H9 (cell line): ENCODE measurements around the gene RASSF3. TPM values are rescaled to one million over a fixed set of nuclear protein-coding genes. Genes with fewer than 3 reads are reported as not detected.

Experiments
- DNase-seq: peaks from one replicate; pipeline ENCODE4 v3.0.0-alpha.2; 2017
- H2AFZ ChIP-seq: one replicate; pipeline ENCODE4 v1.6.1; 2013; ENCODE audit warnings: mild to moderate bottlenecking, low read length, control low read depth, moderate library complexity
- H2AK5ac ChIP-seq: 2 replicates; pipeline ENCODE4 v1.6.1; 2013; ENCODE audit warnings: low read length, control low read depth, mixed read lengths; ENCODE audit not compliant: insufficient read length
- H2BK120ac ChIP-seq: one replicate; pipeline ENCODE4 v1.6.1; 2013; ENCODE audit warnings: low read depth, mild to moderate bottlenecking, low read length, control low read depth, inconsistent platforms; ENCODE audit not compliant: poor library complexity, severe bottlenecking
- H2BK12ac ChIP-seq: 2 replicates; pipeline ENCODE4 v1.6.1; 2013; ENCODE audit warnings: low read length, control low read depth, mixed read lengths, low read depth; ENCODE audit not compliant: insufficient read length
- H2BK15ac ChIP-seq: 2 replicates; pipeline ENCODE4 v1.6.1; 2013; ENCODE audit warnings: low read depth, low read length, control low read depth
- H2BK20ac ChIP-seq: one replicate; pipeline ENCODE4 v1.6.1; 2013; ENCODE audit warnings: low read depth, mild to moderate bottlenecking, low read length, control low read depth, inconsistent platforms; ENCODE audit not compliant: poor library complexity, severe bottlenecking
- H2BK5ac ChIP-seq: 2 replicates; pipeline ENCODE4 v1.6.1; 2013; ENCODE audit warnings: low read length, control low read depth, mixed read lengths; ENCODE audit not compliant: insufficient read length
- H3K14ac ChIP-seq: 2 replicates; pipeline ENCODE4 v1.6.1; 2013; ENCODE audit warnings: low read length, control low read depth; ENCODE audit not compliant: insufficient read depth
- H3K18ac ChIP-seq: 2 replicates; pipeline ENCODE4 v1.6.1; 2013; ENCODE audit warnings: low read depth, mild to moderate bottlenecking, mixed read lengths, low read length, control low read depth; ENCODE audit not compliant: insufficient read length
- H3K23ac ChIP-seq: 2 replicates; pipeline ENCODE4 v1.6.1; 2013; ENCODE audit warnings: low read length, control low read depth, mixed read lengths, low read depth; ENCODE audit not compliant: insufficient read length
- H3K23me2 ChIP-seq: 2 replicates; pipeline ENCODE4 v1.6.1; 2013; ENCODE audit warnings: low read depth, mild to moderate bottlenecking, mixed read lengths, low read length, control low read depth; ENCODE audit not compliant: insufficient read length, poor library complexity, severe bottlenecking
- H3K27ac ChIP-seq: 2 replicates; pipeline ENCODE4 v1.5.1; 2013; ENCODE audit warnings: low read length, control low read depth, mixed read lengths, low read depth; ENCODE audit not compliant: insufficient read length
- H3K27me3 ChIP-seq: 2 replicates; pipeline ENCODE4 v1.6.1; 2013; ENCODE audit warnings: low read length, control low read depth, inconsistent platforms; ENCODE audit not compliant: insufficient read depth
- H3K4ac ChIP-seq: 2 replicates; pipeline ENCODE4 v1.6.1; 2013; ENCODE audit warnings: low read depth, mild to moderate bottlenecking, control low read depth, inconsistent platforms, low read length, moderate library complexity
- H3K4me1 ChIP-seq: 2 replicates; pipeline ENCODE4 v1.6.1; 2013; ENCODE audit warnings: low read length, control low read depth, inconsistent platforms; ENCODE audit not compliant: insufficient read depth
- H3K4me2 ChIP-seq: 2 replicates; pipeline ENCODE4 v1.6.1; 2013; ENCODE audit warnings: low read length, control low read depth, mixed read lengths; ENCODE audit not compliant: insufficient read length, insufficient read depth
- H3K56ac ChIP-seq: 2 replicates; pipeline ENCODE4 v1.6.1; 2013; ENCODE audit warnings: low read depth, mild to moderate bottlenecking, mixed read lengths, low read length, control low read depth; ENCODE audit not compliant: insufficient read length
- H3K79me1 ChIP-seq: 2 replicates; pipeline ENCODE4 v1.6.1; 2013; ENCODE audit warnings: low read depth, mild to moderate bottlenecking, moderate library complexity, low read length, control low read depth, inconsistent platforms; ENCODE audit not compliant: insufficient read depth, poor library complexity, severe bottlenecking
- H3K79me2 ChIP-seq: 2 replicates; pipeline ENCODE4 v1.6.1; 2013; ENCODE audit warnings: low read length, control low read depth, inconsistent platforms; ENCODE audit not compliant: insufficient read depth
- H3K9ac ChIP-seq: 2 replicates; pipeline ENCODE4 v1.6.1; 2013; ENCODE audit warnings: low read length, control low read depth, mixed read lengths; ENCODE audit not compliant: insufficient read length; ENCODE audit errors: extremely low read depth
- H3K9me3 ChIP-seq: one replicate; pipeline ENCODE4 v1.6.1; 2013; ENCODE audit warnings: low read depth, low read length, inconsistent platforms; ENCODE audit not compliant: control insufficient read depth
- H3T11ph ChIP-seq: one replicate; pipeline ENCODE4 v1.6.1; 2013; ENCODE audit warnings: mild to moderate bottlenecking, low read length, control low read depth, inconsistent platforms
- H4K20me1 ChIP-seq: one replicate; pipeline ENCODE4 v1.6.1; 2013; ENCODE audit not compliant: control insufficient read depth, insufficient read length, insufficient read depth
- H4K5ac ChIP-seq: 2 replicates; pipeline ENCODE4 v1.6.1; 2013; ENCODE audit warnings: low read depth, mild to moderate bottlenecking, mixed read lengths, low read length, control low read depth; ENCODE audit not compliant: insufficient read length
- H4K8ac ChIP-seq: replicated peaks from 2 replicates; pipeline ENCODE4 v1.6.1; 2013; ENCODE audit warnings: low read length, control low read depth, mixed read lengths, low read depth; ENCODE audit not compliant: insufficient read length
- H4K91ac ChIP-seq: 2 replicates; pipeline ENCODE4 v1.6.1; 2013; ENCODE audit warnings: low read depth, mild to moderate bottlenecking, moderate library complexity, mixed read lengths, low read length, control low read depth; ENCODE audit not compliant: insufficient read length
- H3K27ac Mint-ChIP-seq, 3 experiments: 2 replicates in 2 of 3; 3 replicates in 1 of 3; pipeline ENCODE4 v1.8.0; 2020 to 2021; ENCODE audit warnings: mixed read lengths in 3 of 3, mild to moderate bottlenecking in 1 of 3, moderate library complexity in 1 of 3
- H3K27me3 Mint-ChIP-seq: 2 replicates; pipeline ENCODE4 v1.8.0; 2021; ENCODE audit warnings: low read depth, mild to moderate bottlenecking, moderate library complexity, mixed read lengths
- H3K36me3 Mint-ChIP-seq, 3 experiments: 2 replicates in 2 of 3; 3 replicates in 1 of 3; pipeline ENCODE4 v1.8.0; 2020 to 2021; ENCODE audit warnings: low read depth in 3 of 3, mixed read lengths in 3 of 3; ENCODE audit not compliant: insufficient read depth in 1 of 3
- H3K4me1 Mint-ChIP-seq, 2 experiments: 2 replicates each; pipeline ENCODE4 v1.8.0; 2020; ENCODE audit warnings: mixed read lengths in 2 of 2
- H3K4me3 Mint-ChIP-seq, 2 experiments: 2 replicates in 1 of 2; 3 replicates in 1 of 2; pipeline ENCODE4 v1.8.0; 2020 to 2021; ENCODE audit warnings: mild to moderate bottlenecking in 2 of 2, mixed read lengths in 2 of 2, moderate library complexity in 1 of 2
- H3K9me3 Mint-ChIP-seq, 2 experiments: 2 replicates in 1 of 2; 3 replicates in 1 of 2; pipeline ENCODE4 v1.8.0; 2020; ENCODE audit warnings: mild to moderate bottlenecking in 2 of 2, mixed read lengths in 2 of 2, moderate library complexity in 1 of 2
- WGBS: extraction: QIAGEN DNeasy Blood & Tissue Kit; methylation state at CpG from one replicate; pipeline ENCODE4 v1.1.7; 2013; ENCODE audit warnings: missing lambda C conversion rate, low lambda C conversion rate, mixed read lengths; ENCODE audit not compliant: insufficient read length; ENCODE audit errors: extremely low coverage; 5-methylcytosine and 5-hydroxymethylcytosine counted together
- total RNA-seq: library from RNA; stranded (reverse); gene quantifications from 2 replicates; pipeline ENCODE4 v1.2.1, GENCODE V29; 2021
- TF ChIP-seq, protein P1 (sequence below): fragments of 200-600 bp; sonication (generic); conservative IDR thresholded peaks from 3 replicates; pipeline ENCODE4 v1.8.0; 2021; ENCODE audit warnings: antibody characterized with exemption, mild to moderate bottlenecking

The RASSF3 gene
- total RNA-seq, 1 experiment from 2014 or later = 45.1 TPM

DNA sequence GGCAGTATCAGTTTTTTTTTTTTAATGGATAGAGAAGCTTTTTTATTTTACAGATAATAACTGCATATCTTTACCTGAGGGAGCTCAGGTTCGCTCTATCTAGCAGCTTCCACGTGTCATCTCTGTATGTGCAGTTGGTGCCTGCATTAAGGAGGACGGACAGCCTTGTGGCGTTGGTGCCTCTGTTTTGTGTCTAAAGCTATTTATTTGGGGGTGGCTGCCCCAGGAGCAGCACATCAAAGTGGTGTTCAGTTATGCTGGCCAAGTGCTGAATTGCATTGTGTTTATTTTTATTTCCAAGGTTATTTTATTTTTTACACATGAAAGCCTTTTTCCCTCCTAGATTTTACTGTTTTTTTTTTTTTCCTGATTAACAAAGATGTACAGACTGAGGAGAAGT is 59.7 kb downstream of the RASSF3 start:
- Histone ChIP-seq H3K4me2 (no peak overlapping the region), H3K4me1 (peaks cover 23% of the 10 kb centered on the region), H2BK5ac (no peak overlapping the region), H2BK15ac (no peak overlapping the region), H3K9me3 (no peaks in the 10 kb centered on the region), H3K9ac (no peak overlapping the region), H4K5ac (no peak overlapping the region), H4K20me1 (no peaks in the 10 kb centered on the region), H2BK120ac (no peak overlapping the region), H3K14ac (no peak overlapping the region), H3K23ac (no peak overlapping the region), H2BK12ac (no peak overlapping the region), H2AFZ (no peak overlapping the region), H3K56ac (no peak overlapping the region), H3K27ac (no peak overlapping the region), H3K23me2 (no peaks in the 10 kb centered on the region), H3K79me1 (peaks cover 6% of the 10 kb centered on the region), H3K4ac (no peak overlapping the region), H4K8ac (no peak overlapping the region), H2AK5ac (no peak overlapping the region), H3K27me3 (no peaks in the 10 kb centered on the region), H2BK20ac (no peak overlapping the region), H3K79me2 (peaks cover 10% of the 10 kb centered on the region; the same call in 1 of the 2 replicates), H4K91ac (no peak overlapping the region), H3K18ac (no peak overlapping the region), H3T11ph (no peak overlapping the region)
- Mint-ChIP-seq H3K4me1 (peaks cover 78 to 86% of the 10 kb centered on the region in 2 experiments), H3K4me3 (no peak overlapping the region), H3K27me3 (no peaks in the 10 kb centered on the region), H3K27ac (0 out of 7 replicates have a peak overlapping the region, but pooled peaks of 2 of the 3 experiments have one; percentile 31 to 32), H3K9me3 (no peaks in the 10 kb centered on the region), H3K36me3 (no peaks in the 10 kb centered on the region; a peak in 1 of 7 replicates)
- TF ChIP-seq, protein P1, sequence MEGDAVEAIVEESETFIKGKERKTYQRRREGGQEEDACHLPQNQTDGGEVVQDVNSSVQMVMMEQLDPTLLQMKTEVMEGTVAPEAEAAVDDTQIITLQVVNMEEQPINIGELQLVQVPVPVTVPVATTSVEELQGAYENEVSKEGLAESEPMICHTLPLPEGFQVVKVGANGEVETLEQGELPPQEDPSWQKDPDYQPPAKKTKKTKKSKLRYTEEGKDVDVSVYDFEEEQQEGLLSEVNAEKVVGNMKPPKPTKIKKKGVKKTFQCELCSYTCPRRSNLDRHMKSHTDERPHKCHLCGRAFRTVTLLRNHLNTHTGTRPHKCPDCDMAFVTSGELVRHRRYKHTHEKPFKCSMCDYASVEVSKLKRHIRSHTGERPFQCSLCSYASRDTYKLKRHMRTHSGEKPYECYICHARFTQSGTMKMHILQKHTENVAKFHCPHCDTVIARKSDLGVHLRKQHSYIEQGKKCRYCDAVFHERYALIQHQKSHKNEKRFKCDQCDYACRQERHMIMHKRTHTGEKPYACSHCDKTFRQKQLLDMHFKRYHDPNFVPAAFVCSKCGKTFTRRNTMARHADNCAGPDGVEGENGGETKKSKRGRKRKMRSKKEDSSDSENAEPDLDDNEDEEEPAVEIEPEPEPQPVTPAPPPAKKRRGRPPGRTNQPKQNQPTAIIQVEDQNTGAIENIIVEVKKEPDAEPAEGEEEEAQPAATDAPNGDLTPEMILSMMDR = no peak
- no CpG with 5 or more reads among the region's 4 CpGs for WGBS
- DNase-seq = no peak
